GM21447 (cell line): ENCODE measurements around the gene IGFBP2.

Source experiments
- ATAC-seq: cut with Tn5 transposase; IDR thresholded peaks from one replicate; pipeline ENCODE4 v1.9.1; 2021; ENCODE audit not compliant: unreplicated experiment

IGFBP2 gene

DNA sequence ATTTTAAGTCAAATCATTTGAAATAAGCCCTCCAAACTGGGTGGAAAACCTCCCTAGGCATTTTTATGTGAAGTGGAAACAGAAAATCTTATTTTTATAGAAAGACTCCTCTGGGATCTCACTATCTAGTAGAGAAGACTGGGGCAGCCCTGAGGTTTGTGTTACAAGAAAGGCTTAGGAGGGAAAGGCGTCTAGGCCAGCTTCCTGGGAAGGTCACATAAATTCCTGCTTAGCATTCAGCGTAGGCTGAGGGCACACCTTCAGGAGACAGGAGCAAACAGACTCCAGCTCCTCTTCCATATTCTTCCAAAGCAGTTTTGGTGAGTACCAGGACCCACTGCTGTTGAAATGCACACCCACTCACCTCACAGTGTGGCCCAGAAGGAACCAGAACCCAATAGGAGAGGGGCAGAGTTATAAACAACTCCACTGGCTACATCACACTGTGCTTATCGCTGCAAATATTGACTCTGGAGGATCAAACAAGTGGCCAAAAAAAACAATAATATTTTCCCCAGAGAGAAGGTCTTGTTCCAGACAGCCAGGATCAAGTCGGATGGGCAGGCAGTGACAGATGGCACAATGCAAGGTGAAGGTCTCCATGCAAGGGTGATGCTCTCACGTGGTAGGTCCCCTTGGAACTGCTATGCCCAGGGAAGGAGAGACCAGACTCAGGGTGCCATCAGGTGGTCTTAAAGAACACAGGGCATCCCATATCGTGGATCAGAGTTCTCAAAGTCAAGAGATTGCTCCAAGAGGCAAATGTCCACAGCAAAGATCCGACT, 17.7 kb upstream of the IGFBP2 start:
- no peak for ATAC-seq

DNA sequence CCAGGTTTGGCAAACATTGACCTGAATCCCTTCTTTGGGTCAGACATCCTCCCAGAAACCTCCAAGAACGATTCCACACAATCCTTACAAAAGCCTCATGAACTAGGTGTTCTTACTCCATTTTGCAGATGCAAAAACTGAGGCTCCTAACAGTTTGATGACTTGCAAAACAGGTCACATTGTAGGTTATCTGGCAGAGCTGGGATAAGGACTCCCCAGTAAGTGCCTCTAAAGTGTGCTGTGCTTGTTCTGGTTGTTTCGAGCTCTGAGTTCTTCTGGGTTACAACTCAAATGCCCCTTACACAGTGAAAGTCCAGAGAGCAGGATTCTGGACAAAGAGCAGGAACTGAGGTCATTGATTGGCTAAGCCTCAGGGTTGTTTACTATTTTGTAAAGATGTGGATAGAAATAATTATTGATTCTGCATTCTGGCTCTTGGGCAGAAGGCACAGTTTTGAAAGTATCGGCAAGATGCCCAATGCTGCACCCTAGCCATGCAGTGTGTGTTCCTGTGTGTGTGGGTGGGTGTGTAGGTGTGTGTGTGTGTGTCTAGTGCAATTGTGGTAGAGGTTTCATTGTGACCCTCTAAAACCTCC, 17.0 kb upstream of the IGFBP2 start:
- ATAC-seq: no peak

DNA sequence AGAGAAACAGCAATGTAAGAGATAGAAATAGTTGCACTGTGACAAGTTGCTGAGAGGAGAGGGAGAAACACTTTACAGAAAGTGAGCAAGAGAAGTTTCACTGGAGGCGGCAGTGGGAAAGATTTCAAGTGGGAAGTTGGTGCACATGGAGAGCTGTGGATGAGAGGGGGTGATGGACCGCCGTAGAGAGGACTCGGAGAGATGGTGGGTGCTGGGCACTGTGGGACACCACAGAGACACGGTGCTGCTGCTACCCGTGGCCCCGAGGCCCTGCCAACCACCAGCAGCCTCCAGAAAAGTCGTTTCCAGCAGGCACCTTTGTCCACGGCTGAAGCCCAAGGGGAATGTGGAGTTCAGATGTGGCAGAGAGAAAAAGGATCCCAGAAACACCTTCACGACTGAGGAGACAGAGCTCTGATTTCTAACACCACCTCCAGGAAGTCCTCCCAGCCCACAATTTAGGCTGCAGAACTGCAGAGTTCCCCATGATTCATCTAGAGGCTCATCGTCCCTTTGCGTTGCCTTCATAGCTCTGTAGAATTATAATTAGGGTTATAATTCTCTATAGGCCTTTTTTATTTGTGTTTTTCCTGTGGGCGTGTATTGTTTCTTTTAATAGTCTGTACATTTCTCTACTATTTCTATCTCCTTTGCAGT, 15.9 kb upstream of the IGFBP2 start:
- no peak for ATAC-seq

DNA sequence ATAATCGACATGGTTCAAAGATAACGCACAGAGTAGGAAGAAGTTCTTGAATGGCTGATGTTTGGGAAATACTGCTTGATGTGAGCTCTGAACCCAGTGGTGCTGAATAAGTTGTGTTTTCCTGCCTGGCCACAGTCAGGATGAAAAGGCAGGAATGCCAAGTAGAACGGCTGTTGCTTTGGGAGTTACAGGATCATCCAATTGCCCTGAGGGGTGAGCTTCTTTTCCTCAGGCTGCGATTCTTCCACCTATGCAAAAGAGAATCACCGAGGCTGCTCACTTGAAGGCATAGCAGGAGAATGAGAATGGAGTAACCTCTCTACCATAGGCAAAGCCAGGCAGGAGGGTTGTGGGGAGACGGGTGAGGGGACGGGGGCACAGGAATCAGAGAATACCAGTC, 14.4 kb upstream of the IGFBP2 start:
- ATAC-seq: no peak

DNA sequence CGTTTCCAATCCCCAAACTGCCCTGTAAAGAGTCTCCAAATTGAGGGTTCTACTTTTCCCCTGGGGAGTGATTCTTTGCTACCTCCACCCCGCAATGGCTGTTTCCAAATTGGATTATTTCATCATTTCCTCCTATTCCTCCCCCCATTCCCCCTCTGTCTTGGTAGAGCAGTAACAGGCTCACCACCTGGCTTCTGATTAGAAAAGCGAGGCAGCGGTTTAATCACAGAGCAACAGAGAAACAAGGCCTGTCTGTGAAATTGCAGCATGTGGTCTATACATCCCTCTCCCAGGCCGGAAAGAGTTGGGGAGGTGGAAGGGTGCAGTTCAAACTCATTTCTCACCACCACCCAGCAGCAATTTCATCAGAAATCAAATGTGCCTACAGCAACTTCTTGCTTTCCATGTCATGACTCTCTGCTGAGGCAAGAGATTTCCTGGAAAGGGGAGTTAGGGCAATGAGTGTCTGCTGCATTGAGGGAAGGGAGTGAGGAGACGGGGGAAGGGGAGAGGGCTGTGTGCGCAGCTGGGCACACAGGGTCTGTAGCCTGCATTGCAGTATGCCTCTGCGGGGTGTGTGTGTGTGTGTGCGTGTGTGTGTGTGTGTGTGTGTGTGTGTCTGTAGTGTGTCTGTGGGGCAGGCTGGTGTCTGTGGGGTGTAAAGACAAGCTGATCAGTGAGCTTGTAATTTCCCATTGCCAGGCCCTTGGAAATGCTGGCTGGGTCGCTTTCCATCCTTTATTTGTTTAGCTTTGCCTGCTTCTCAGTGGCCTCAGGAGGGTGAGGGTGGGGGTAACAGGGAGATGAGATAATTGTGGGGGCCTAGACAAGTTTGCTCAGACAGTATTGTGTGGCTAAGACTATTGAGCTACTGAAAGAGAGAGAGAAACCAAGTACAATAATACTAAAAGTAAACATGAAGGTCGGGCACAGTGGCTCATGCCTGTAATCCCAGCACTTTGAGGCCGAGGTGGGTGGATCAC, 13.5 kb upstream of the IGFBP2 start:
- no peak for ATAC-seq

DNA sequence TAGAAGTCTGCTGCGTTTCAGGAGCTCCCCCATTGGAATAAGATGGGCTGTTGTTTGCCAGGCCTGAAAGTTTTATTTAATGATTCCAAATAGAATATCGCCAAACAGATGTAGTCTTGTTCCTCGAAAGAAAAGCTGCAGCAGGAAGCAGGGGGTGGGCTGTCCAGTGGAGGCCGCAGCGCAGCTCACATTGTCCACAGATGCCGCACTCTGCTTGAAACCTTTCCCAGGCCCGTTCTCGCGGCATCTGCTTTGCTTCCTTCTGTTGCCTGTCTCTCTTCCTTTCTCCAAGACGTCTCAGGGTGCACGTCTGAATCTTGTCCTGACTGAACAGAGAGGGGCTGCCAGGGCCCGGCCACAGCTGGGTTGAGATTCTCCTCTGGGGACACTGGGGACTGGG, 12.4 kb upstream of the IGFBP2 start:
- ATAC-seq: no peak

DNA sequence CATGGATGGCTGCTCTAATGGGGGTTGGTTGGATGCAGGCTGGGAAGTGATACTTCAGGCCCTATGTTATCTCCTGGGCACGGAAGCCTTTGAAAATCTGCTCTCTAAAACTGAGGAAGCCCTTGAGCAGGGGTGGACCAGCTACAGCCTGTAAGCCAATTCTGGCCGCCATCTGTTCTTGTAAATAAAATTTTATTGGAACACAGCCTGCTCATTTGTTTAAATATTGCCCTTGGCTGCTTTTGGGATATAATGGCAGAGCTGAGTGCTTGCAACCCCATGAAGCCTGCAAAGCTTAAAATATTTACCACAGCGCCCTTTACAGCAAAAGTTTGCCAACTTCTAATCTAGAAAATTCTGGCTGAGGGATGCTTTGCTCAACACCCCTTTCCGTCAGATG, 11.9 kb upstream of the IGFBP2 start:
- ATAC-seq: no peak

DNA sequence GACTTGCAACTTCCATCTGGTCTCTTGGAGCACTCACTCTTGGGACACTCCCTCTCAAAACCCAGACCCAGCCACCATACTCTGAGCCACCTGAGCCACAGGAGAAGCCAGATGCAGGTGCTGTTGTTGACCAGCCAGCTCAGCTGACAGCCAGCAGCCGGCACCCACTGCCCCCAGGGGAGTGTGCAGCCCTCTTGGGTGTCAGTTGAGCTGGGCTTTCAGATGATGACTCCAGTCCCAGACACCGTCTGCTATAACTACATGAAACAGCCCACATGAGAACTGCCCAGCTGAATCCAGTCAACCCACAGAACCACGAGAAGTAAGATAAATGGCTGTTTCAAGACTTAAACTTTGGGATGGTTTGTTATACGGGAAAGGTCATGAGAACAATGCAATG, 10.7 kb upstream of the IGFBP2 start:
- ATAC-seq: no peak

DNA sequence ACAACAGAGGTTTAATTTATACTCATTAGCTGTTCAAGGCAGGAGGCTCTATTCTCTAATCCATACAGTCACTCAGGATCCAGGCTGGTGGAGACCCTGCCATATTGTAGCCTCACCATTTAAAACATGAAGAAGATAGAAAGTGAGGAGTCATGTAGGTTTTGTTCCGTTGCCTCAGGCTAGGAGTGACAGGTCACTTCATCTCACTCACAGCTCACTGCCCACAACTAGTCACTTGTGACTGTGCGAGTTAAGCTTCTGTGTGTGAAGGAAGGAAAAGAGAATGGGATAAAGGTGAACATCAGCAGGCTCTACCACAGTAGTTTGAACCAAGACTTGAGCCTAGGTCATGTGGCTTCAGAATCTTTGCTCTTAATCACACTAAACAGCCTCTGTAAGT, 9.0 kb upstream of the IGFBP2 start:
- ATAC-seq: no peak

DNA sequence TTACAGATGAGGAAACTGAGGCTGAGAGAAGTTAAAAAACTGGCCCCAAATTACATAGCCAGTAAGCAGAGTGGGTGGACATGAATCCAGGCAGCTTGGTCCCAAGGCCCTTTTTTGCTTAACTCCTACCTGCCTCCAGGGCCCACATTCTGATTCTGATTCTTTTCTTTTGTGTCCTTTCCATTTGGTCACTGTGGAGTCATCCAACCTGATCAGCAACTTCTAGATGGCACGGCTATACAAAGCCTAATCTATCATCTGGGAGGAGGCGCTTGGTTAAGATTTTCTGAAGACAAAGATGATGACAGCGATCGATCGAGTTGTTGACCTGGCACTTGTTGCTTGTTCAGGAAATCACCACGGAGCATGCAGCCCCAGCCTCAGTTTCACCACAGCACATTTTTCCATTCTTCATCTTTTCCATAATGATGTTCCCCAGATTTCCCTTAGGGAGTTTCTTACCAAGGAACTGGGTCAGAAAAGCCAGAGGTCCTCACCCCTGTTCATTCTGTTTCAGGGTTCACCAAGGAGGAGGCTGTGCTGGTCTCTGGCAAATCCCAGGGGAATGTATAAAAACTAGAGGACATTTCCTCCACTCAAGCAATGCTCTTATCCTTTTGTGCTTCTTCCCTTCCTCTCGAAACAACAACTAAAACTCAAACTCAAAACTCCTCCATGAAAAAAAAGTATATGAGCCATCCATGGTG, 6.9 kb upstream of the IGFBP2 start:
- ATAC-seq: no peak

DNA sequence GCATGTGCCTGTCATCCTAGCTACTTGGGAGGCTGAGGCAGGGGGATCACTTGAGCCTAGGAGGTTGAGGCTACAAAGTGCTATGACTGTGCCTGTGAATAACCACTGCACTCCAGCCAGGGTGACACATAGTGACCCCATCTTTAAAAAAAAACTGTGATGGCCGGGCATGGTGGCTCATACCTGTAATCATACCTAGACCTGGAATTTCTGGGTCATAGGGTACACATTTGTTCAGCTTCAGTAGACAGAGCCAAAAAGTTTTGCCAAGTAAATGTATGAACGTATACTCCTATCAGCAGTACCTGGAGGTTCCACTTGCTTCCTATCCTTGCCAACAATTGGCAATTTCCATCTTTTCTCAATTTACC, 6.4 kb upstream of the IGFBP2 start:
- no peak for ATAC-seq

DNA sequence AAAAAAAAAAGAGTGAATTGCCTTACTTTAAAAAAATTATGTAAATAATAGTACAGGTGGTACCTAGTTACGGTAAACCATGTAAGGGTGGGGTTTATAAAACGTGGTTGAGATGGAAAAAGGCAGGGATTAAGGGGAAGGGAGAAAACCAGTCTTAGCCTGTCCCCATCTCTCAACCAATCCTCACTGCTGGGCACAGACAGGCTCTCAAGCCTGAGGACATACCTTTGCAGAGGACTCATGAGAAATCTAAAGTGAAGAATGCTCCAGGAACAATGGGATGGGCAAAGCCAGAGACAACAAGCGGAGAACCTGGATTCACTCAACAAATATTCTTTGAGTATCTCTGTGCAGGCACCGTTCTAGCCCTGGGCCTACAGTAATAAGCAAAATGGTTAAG, 3.4 kb upstream of the IGFBP2 start:
- ATAC-seq: no peak

DNA sequence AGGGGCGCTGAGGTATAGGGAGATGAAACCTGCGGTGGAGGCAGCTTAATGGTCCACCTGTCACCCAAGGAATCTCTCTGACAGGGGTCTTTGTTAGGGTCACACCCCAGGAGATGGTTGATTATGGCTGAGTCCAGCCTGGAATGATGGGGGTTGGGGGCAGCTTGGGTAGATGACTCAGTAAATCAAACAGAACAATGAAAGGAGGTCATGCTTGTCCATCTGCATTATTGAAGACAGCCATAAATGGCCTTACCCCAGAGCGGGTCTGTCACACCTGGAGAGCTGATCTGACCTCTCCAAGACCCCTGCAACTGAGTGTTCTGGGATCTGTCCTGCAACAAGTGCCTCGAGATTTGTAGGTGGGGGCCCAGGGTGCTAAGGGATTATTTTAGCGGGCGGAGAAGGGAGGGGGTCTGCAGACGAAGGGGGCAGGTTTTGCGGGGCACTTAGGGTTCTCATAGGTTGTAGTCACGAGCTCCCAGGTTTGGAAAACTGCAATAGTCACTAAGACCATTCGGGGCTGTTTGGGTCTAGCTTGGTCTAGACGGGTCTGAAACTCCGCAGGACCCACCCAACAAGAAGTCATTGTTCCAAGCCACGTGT, 771 bp upstream of the IGFBP2 start:
- no peak for ATAC-seq

DNA sequence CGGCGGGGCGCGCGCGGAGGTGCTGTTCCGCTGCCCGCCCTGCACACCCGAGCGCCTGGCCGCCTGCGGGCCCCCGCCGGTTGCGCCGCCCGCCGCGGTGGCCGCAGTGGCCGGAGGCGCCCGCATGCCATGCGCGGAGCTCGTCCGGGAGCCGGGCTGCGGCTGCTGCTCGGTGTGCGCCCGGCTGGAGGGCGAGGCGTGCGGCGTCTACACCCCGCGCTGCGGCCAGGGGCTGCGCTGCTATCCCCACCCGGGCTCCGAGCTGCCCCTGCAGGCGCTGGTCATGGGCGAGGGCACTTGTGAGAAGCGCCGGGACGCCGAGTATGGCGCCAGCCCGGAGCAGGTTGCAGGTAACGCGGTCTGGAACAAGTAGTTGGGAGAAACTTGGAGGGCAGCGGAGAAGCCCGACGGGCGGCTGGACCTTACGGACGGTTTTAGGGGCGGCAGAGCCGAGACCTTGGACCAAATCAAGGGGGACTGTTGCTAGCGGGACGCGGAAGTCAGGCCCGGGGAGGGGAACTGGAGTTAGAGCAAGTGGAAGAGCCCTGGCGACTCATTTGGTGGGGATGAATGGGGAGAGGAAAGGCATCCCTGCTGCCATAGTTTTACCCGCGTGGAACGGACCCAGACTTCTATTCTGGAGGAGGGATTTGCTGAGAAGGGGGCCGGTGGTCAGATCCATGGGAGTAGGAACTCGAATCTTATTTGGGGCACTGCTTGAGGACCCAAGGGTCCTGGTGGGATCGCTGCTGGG, 573 bp downstream of the IGFBP2 start:
- ATAC-seq: no peak

DNA sequence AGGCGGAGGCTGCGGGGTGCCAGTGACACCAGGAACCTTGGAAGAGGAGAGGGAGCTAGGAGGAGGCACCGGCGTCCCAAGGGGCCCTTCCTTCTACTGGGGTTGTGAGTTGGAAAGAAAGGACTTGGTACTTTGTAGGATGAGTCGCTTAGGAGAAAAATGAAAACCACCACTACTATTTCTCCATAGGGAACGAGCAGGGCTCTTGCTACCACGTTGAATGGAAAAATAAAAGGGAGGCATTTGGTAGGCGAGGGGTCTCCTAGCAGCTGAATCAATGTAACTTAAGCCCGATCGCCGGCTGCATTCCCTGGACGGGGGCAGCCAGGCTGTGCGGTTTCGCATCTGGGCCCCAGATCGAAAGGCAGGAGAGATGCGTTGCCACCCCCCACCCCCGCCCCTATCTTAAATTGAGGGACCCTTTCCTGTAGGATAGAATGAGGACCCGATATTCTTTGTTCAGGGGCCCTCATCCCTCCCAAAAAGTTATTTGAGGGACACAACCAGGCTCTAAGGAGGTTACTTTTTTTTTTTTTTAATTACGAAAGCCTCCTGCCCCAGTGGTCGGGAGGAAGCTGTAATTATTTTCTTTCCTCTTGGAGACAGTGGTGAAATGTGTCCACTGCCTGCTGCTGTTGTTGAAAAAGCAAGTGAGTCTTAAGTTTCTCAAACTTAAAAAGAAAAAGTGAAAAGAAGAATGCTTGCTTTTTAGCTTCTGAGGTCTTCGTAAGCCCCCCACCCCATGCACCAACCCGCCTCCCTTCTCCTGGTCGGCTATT, 1.3 kb downstream of the IGFBP2 start:
- no peak for ATAC-seq

DNA sequence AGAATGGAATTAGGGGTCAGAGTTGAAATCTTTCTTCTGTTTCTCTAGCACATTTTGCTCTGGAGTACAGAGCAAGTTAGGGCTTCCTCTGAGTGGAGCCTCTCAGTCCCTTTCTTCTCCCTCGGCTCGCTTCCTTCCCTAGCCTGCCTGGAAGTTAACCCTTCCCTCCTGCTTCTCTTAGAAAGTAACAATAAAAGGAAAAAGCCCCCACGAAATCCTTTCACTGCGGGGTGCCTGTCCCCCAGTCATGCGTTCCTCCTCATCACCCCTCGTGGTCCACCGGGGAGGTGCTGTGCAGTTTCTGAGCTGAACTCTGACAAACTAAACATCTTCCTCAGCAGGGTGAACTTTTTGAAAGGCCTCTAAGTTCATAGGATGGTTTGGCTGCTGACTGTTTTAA, 2.0 kb downstream of the IGFBP2 start:
- ATAC-seq: no peak

DNA sequence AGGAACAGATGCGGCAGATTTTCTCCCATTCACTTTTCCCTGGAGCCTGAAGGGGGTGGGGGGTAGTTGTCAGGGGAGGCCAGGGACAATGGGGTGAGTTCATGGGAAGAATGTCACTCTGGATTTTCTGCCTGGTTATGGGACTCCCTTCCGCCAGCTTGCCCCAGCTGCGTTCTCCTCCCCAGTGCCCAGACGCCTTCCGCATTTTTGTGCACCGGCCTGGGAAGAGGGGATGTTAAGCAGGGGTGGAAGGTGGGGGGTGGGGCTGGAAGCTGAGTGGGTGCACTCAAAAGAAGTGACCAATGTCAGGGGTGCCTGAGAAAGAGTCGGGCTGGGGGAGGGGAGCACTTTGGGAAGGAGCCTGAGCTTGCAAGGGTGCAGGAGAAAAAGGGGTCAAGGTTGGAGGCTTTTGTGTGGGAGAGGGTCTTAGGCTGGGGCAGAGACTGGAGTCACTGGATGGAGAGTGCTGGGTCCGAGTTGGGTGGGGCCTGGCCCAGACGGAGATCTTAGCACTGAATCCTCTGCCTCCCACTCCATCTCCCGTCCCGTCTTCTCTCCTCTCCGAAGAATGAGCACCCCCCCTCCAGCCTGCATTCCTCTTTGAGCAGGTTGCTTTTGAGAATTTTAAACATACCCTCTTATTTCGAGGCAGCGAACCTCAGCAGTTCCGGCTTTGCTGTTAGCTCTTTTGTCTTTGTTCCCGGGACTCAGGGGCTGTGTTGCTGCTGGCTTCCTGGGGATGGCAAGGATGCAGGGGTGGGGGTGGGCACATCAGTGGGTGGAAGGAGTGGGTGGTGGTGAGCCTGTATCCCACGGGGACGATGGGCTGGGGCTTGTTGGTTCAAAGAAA, 2.7 kb downstream of the IGFBP2 start:
- no peak for ATAC-seq
